Gastroesophageal sphincter (tissue), 3 donors: ENCODE data around the gene TMEM169.

Experiments
- POLR2A ChIP-seq, 2 donors: fragments of 450-650 bp; IDR thresholded peaks; one replicate each; pipeline ENCODE4 v1.6.1; 2017; ENCODE audit warnings: antibody characterized with exemption in 2 of 2, mild to moderate bottlenecking in 2 of 2, moderate library complexity in 1 of 2
- TF ChIP-seq, protein P1 (sequence below), 4 experiments: fragments of 200-600 bp in 2 of 4; fragments of 450-650 bp in 2 of 4; sonication (generic) in 1 of 4; IDR thresholded peaks; one replicate each; pipeline ENCODE4 v1.5.1; 2017 to 2019; ENCODE audit warnings: antibody characterized with exemption in 4 of 4, mild to moderate bottlenecking in 2 of 4, moderate library complexity in 2 of 4

- TF ChIP-seq POLR2A (IDR thresholded peaks at IDR 0.05) = no peak
- TF ChIP-seq, protein P1, sequence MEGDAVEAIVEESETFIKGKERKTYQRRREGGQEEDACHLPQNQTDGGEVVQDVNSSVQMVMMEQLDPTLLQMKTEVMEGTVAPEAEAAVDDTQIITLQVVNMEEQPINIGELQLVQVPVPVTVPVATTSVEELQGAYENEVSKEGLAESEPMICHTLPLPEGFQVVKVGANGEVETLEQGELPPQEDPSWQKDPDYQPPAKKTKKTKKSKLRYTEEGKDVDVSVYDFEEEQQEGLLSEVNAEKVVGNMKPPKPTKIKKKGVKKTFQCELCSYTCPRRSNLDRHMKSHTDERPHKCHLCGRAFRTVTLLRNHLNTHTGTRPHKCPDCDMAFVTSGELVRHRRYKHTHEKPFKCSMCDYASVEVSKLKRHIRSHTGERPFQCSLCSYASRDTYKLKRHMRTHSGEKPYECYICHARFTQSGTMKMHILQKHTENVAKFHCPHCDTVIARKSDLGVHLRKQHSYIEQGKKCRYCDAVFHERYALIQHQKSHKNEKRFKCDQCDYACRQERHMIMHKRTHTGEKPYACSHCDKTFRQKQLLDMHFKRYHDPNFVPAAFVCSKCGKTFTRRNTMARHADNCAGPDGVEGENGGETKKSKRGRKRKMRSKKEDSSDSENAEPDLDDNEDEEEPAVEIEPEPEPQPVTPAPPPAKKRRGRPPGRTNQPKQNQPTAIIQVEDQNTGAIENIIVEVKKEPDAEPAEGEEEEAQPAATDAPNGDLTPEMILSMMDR (IDR thresholded peaks at IDR 0.05) = no peak
Observed at GRCh38 chr2:216146573-216146972, 64.9 kb downstream of the TMEM169 start.
